Neural cell (in vitro differentiated cells): Measurements from ENCODE around the gene C1orf87. TPM values are rescaled to one million over a fixed set of nuclear protein-coding genes. Genes with fewer than 3 reads are reported as not detected.

Source experiments
- H2AFZ ChIP-seq: fragments of 200-600, 300-800 bp; sonication (generic), shearing (Covaris generic); 2 replicates; pipeline ENCODE4 v1.6.0; 2014; ENCODE audit warnings: low read depth, mild to moderate bottlenecking, antibody characterized with exemption, low read length, moderate library complexity
- H3F3A ChIP-seq: fragments of 200-600 bp; shearing (Covaris generic); 2 replicates; pipeline ENCODE4 v1.6.1; 2016; ENCODE audit warnings: mild to moderate bottlenecking, moderate library complexity, mixed read lengths, antibody characterized with exemption, low read length; ENCODE audit not compliant: insufficient read depth, poor library complexity, severe bottlenecking
- H3K27ac ChIP-seq: fragments of 200-600, 300-800 bp; sonication (generic), shearing (Covaris generic); 2 replicates; pipeline ENCODE4 v1.5.1; 2014; ENCODE audit warnings: mild to moderate bottlenecking, low read length, moderate library complexity
- H3K27me3 ChIP-seq: fragments of 300-800, 200-600 bp; sonication (generic), shearing (Covaris generic); 2 replicates; pipeline ENCODE4 v1.6.0; 2014; ENCODE audit warnings: mild to moderate bottlenecking, low read depth, low read length, moderate library complexity; ENCODE audit not compliant: insufficient read depth
- H3K36me3 ChIP-seq: fragments of 300-800, 200-600 bp; sonication (generic), shearing (Covaris generic); 2 replicates; pipeline ENCODE4 v1.5.1; 2014; ENCODE audit warnings: mild to moderate bottlenecking, antibody characterized with exemption, low read length, moderate library complexity; ENCODE audit not compliant: insufficient read depth
- H3K4me2 ChIP-seq: fragments of 300-800, 200-600 bp; sonication (generic), shearing (Covaris generic); 2 replicates; pipeline ENCODE4 v1.6.0; 2014; ENCODE audit warnings: mild to moderate bottlenecking, low read length
- H3K4me3 ChIP-seq: fragments of 300-800, 200-600 bp; sonication (generic), shearing (Covaris generic); 2 replicates; pipeline ENCODE4 v1.5.1; 2014; ENCODE audit warnings: mild to moderate bottlenecking, low read length, moderate library complexity
- H3K79me2 ChIP-seq: fragments of 200-600 bp; shearing (Covaris generic); replicated peaks from 2 replicates; pipeline ENCODE4 v1.6.0; 2014; ENCODE audit warnings: mild to moderate bottlenecking, low read length, moderate library complexity; ENCODE audit not compliant: insufficient read depth
- H3K9ac ChIP-seq: fragments of 300-800, 200-600 bp; sonication (generic), shearing (Covaris generic); 2 replicates; pipeline ENCODE4 v1.6.1; 2016; ENCODE audit warnings: mild to moderate bottlenecking, low read length, mixed read lengths
- H3K9me2 ChIP-seq: fragments of 200-600 bp; shearing (Covaris generic); 2 replicates; pipeline ENCODE4 v1.6.1; 2016; ENCODE audit warnings: mild to moderate bottlenecking, low read length, mixed read lengths; ENCODE audit not compliant: insufficient read depth
- H3K9me3 ChIP-seq: fragments of 200-600, 300-800 bp; sonication (generic), shearing (Covaris generic); 2 replicates; pipeline ENCODE4 v1.6.1; 2016; ENCODE audit warnings: mild to moderate bottlenecking, mixed run types, low read length, moderate library complexity, mixed read lengths
- H4K20me1 ChIP-seq: fragments of 200-600 bp; shearing (Covaris generic); 2 replicates; pipeline ENCODE4 v1.6.1; 2016; ENCODE audit warnings: mild to moderate bottlenecking, mixed run types; ENCODE audit not compliant: insufficient read depth
- EP300 ChIP-seq: fragments of 450-650 bp; conservative IDR thresholded peaks from 2 replicates; pipeline ENCODE4 v1.6.1; 2014; ENCODE audit warnings: antibody characterized with exemption, mild to moderate bottlenecking, moderate library complexity; ENCODE audit not compliant: poor library complexity, severe bottlenecking
- EZH2 ChIP-seq: fragments of 200-600, 300-800 bp; shearing (Covaris generic), sonication (generic); IDR thresholded peaks from 2 replicates; pipeline ENCODE4 v1.6.1; 2014; ENCODE audit warnings: antibody characterized with exemption, low read length, borderline replicate concordance, mild to moderate bottlenecking; ENCODE audit not compliant: insufficient read depth, poor library complexity, severe bottlenecking
- MXI1 ChIP-seq: fragments of 450-650 bp; conservative IDR thresholded peaks from 2 replicates; pipeline ENCODE4 v1.6.1; 2014; ENCODE audit warnings: antibody characterized with exemption, mild to moderate bottlenecking; ENCODE audit not compliant: poor library complexity, severe bottlenecking
- POLR2AphosphoS5 ChIP-seq: IDR thresholded peaks from 2 replicates; pipeline ENCODE4 v1.6.1; 2012
- RAD21 ChIP-seq: fragments of 450-650 bp; conservative IDR thresholded peaks from 2 replicates; pipeline ENCODE4 v1.6.1; 2014; ENCODE audit warnings: antibody characterized with exemption, mild to moderate bottlenecking, moderate library complexity
- REST ChIP-seq: IDR thresholded peaks from 2 replicates; pipeline ENCODE4 v1.6.1; 2012; ENCODE audit warnings: borderline replicate concordance
- SMC3 ChIP-seq: fragments of 450-650 bp; conservative IDR thresholded peaks from 2 replicates; pipeline ENCODE4 v1.6.1; 2014; ENCODE audit warnings: antibody characterized with exemption, mild to moderate bottlenecking, moderate library complexity; ENCODE audit not compliant: poor library complexity
- TAF1 ChIP-seq: IDR thresholded peaks from 2 replicates; pipeline ENCODE4 v1.6.1; 2012; ENCODE audit warnings: low read depth
- polyA minus RNA-seq: library from RNA; depleted of rRNA, polyadenylated mRNA; stranded (reverse); fragments of >200 nt; gene quantifications from 2 replicates; pipeline ENCODE4 v1.2.3, GENCODE V29; 2014
- polyA plus RNA-seq: library from polyadenylated mRNA; depleted of rRNA; stranded (reverse); fragments of >200 nt; gene quantifications from 2 replicates; pipeline ENCODE4 v1.2.3, GENCODE V29; 2014
- TF ChIP-seq, protein P1 (sequence below): fragments of 450-650 bp; IDR thresholded peaks from 2 replicates; pipeline ENCODE4 v1.5.1; 2014; ENCODE audit warnings: antibody characterized with exemption, mild to moderate bottlenecking, moderate library complexity; ENCODE audit not compliant: poor library complexity, severe bottlenecking

The C1orf87 gene, protein sequence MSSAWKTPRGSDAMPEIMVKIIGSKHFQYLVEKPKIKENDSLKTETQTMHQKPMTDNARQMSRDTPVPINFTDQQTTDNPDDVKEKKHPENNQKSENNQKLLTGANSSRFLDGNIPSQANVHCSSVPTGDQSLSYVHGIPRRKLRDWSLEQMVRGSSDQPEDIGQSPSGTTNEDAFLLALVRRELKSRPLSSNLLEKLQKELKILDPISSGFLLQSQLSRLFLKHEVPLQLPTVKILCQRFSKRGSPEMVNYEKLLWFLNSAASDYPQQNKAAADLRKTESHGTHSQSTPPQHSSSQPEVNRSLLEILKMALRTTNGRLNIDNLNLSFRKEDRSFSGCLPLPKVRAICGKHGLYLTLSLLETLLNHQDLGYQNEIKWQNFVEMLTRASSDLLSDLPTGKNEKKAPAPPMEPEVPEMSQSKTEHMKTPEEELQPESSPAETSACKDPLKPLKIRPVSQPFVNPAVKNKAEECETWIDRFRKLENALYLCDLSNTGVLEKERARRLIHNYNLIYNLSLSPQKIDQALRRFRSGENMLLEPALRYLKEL
- polyA plus RNA-seq = not detected in 2 replicates
- not detected in 2 replicates for polyA minus RNA-seq

GRCh38 chr1:60073605-60074278 is at the start of gene C1orf87:
TSS of gene C1orf87 (minus strand) at chr1:60073770. CDS start at chr1:60072643, 1,127 bp downstream.
- Histone ChIP-seq H3K9ac (no peak within 1 kb of the TSS), H3K27me3 (peaks cover 13% of the 10 kb centered on the region), H2AFZ (no peak within 1 kb of the TSS), H4K20me1 (peaks cover 3% of the 10 kb centered on the region), H3K4me3 (no peak within 1 kb of the TSS), H3K79me2 (no peaks in the 10 kb centered on the region), H3K9me3 (no peaks in the 10 kb centered on the region), H3K9me2 (no peaks in the 10 kb centered on the region), H3F3A (no peaks in the 10 kb centered on the region), H3K36me3 (no peaks in the 10 kb centered on the region), H3K27ac (no peak within 1 kb of the TSS), H3K4me2 (no peak within 1 kb of the TSS)
- no peak for TF ChIP-seq RAD21

- H3K9me3 ChIP-seq = no peaks in the 10 kb centered on the region
- no peak overlapping the region for H3K27ac ChIP-seq
- TF ChIP-seq, protein P1, sequence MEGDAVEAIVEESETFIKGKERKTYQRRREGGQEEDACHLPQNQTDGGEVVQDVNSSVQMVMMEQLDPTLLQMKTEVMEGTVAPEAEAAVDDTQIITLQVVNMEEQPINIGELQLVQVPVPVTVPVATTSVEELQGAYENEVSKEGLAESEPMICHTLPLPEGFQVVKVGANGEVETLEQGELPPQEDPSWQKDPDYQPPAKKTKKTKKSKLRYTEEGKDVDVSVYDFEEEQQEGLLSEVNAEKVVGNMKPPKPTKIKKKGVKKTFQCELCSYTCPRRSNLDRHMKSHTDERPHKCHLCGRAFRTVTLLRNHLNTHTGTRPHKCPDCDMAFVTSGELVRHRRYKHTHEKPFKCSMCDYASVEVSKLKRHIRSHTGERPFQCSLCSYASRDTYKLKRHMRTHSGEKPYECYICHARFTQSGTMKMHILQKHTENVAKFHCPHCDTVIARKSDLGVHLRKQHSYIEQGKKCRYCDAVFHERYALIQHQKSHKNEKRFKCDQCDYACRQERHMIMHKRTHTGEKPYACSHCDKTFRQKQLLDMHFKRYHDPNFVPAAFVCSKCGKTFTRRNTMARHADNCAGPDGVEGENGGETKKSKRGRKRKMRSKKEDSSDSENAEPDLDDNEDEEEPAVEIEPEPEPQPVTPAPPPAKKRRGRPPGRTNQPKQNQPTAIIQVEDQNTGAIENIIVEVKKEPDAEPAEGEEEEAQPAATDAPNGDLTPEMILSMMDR = no peak
- no peak for TF ChIP-seq TAF1
- TF ChIP-seq MXI1 = no peak
- TF ChIP-seq REST = no peak
- no peak for TF ChIP-seq POLR2AphosphoS5
- no peak for TF ChIP-seq EP300
- TF ChIP-seq SMC3 = no peak
- no peak for TF ChIP-seq EZH2
- no peak for TF ChIP-seq RAD21
- H3K9ac ChIP-seq = no peak overlapping the region
- no peaks in the 10 kb centered on the region for H4K20me1 ChIP-seq
- H3K36me3 ChIP-seq = no peaks in the 10 kb centered on the region
- H3F3A ChIP-seq = no peaks in the 10 kb centered on the region
- no peaks in the 10 kb centered on the region for H3K27me3 ChIP-seq
- no peak overlapping the region for H2AFZ ChIP-seq
- no peak overlapping the region for H3K4me3 ChIP-seq
- H3K4me2 ChIP-seq = no peak overlapping the region
- no peaks in the 10 kb centered on the region for H3K79me2 ChIP-seq
- H3K9me2 ChIP-seq = no peaks in the 10 kb centered on the region
These were observed 44.5 kb upstream of the C1orf87 start for GRCh38 chr1:60118085-60118484.
